PFSK-1 (cell line): ENCODE data around the gene TMCO1.

Source experiments
- FOXP2 ChIP-seq: optimal IDR thresholded peaks from 2 replicates; pipeline ENCODE3; 2011; ENCODE audit warnings: borderline replicate concordance, control low read depth, inconsistent platforms; ENCODE audit not compliant: insufficient read depth; ENCODE audit errors: extremely low read length, extremely low read depth
- POLR2AphosphoS5 ChIP-seq: IDR thresholded peaks from 2 replicates; pipeline ENCODE4 v1.6.1; 2012; ENCODE audit warnings: low read depth, mild to moderate bottlenecking, control low read depth, low read length, moderate library complexity
- REST ChIP-seq, 2 experiments: IDR thresholded peaks; 2 replicates each; pipeline versions ENCODE4 v1.6.1 to v1.8.0; 2011 to 2012; ENCODE audit warnings: low read depth in 2 of 2, low read length in 2 of 2, control low read depth in 1 of 2, inconsistent platforms in 1 of 2, mild to moderate bottlenecking in 1 of 2, moderate library complexity in 1 of 2; ENCODE audit not compliant: insufficient read depth in 1 of 2
- SIN3A ChIP-seq: IDR thresholded peaks from 2 replicates; pipeline ENCODE4 v1.6.1; 2012; ENCODE audit warnings: mild to moderate bottlenecking, low read length, moderate library complexity, borderline replicate concordance; ENCODE audit not compliant: insufficient read depth
- TAF1 ChIP-seq: IDR thresholded peaks from 2 replicates; pipeline ENCODE4 v1.6.1; 2012; ENCODE audit warnings: low read length, control low read depth, borderline replicate concordance; ENCODE audit not compliant: insufficient read depth

Gene TMCO1

DNA sequence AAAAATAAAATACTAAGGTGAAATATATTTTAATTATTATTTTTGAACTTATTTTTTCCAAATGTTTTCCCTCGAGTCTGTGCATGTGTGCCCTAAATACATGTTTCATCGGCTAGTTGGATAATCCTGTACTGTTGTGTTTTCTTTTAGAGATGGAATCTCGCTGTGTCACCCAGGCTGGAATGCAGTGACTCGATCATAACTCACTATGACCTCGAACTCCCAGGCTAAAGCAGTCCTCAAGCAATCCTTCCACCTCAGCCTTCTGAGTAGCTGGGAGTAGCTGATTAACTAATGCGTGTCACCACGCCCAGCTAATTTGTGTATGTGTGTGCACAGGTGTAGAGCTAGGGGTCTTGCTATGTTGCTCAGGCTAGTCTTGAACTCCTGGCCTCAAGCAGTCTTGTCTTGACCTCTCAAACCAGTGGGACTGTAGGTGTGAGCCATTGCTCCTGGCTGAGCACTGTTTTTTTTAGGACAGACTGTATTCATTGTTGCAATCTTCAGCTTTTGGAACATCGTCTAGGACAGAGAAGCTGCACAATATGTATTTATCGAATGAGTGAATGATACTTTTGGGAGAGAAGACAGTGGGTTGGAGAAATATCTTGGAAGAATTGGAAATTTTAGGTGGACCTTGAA, 4.8 kb upstream of the TMCO1 start:
- TF ChIP-seq POLR2AphosphoS5 (no peak), SIN3A (no peak), FOXP2 (no peak), REST (IDR thresholded peaks at IDR 0.05; ENCODE audit: insufficient read depth in 1 of 2, low read depth in 2 of 2, low read length in 2 of 2) (no peak), TAF1 (no peak)

- TF ChIP-seq POLR2AphosphoS5 (no peak), TAF1 (no peak), FOXP2 (no peak), REST (IDR thresholded peaks at IDR 0.05; ENCODE audit: insufficient read depth in 1 of 2, low read depth in 2 of 2, low read length in 2 of 2) (no peak), SIN3A (no peak)
Observed at GRCh38 chr1:165772739-165773138, 4.1 kb upstream of the TMCO1 start.

- TF ChIP-seq SIN3A (no peak), REST (IDR thresholded peaks at IDR 0.05; ENCODE audit: insufficient read depth in 1 of 2, low read depth in 2 of 2, low read length in 2 of 2) (no peak), FOXP2 (no peak), POLR2AphosphoS5 (no peak), TAF1 (no peak)
Observed at GRCh38 chr1:165764277-165764676, 4.4 kb downstream of the TMCO1 start.

- TF ChIP-seq TAF1 (no peak), SIN3A (no peak), REST (IDR thresholded peaks at IDR 0.05; ENCODE audit: insufficient read depth in 1 of 2, low read depth in 2 of 2, low read length in 2 of 2) (no peak), POLR2AphosphoS5 (no peak), FOXP2 (no peak)
Observed at GRCh38 chr1:165763442-165763841, 5.2 kb downstream of the TMCO1 start.

GRCh38 chr1:165762725-165763124, 5.9 kb downstream of the TMCO1 start:
- TF ChIP-seq TAF1: no peak
- no peak for TF ChIP-seq REST (IDR thresholded peaks at IDR 0.05; ENCODE audit: insufficient read depth in 1 of 2, low read depth in 2 of 2, low read length in 2 of 2)
- no peak for TF ChIP-seq POLR2AphosphoS5
- no peak for TF ChIP-seq SIN3A
- no peak for TF ChIP-seq FOXP2
